Measurements from ENCODE around the gene BTF3.

Gene BTF3

GRCh38 chr5:73525606-73526203 is 27.5 kb downstream of the BTF3 start:
- no peak for DNase-seq

DNA sequence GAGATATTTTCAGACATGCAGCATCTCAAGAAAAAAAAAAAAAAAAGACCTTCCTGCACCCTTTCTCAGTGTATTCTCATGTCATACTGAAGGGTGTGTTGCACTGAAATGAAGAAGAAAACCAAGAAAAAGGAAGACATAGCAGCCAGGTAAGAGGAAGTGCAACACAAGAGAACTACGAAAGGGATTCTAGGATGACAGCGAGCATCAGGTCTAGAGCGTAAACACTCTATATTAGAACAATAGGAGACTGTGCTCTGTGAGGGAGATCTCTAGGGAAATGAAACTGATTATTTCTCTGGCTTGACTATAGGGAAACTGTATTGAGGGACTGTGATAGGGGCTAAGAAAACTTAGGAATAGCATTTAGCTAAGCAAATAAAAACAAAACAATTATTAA is 30.0 kb downstream of the BTF3 start:
- DNase-seq, result no peak

- DNase-seq, result no peak
These were observed 30.8 kb downstream of the BTF3 start for GRCh38 chr5:73529081-73529480.

DNA sequence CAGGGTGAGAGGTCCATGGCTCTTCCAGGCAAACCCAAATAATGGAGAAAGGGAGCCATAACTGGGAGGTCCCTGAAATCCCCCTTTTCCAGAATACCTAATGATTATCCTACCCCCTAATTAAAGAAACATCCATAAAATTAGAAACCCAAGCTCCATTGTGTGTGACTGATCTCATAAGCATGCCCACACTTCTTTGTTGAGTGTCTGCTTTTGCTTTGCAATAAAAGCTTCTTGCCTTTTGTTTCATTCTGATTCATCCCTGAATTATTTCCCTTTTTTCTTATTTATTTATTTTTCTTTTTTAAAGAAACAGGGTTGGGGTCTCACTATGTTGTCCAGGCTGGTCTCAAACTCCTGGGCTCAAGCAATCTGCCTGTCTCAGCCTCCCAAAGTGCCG is 33.1 kb downstream of the BTF3 start:
- no peak for DNase-seq

GRCh38 chr5:73532195-73532594 is 34.0 kb downstream of the BTF3 start:
- DNase-seq, result no peak

DNA sequence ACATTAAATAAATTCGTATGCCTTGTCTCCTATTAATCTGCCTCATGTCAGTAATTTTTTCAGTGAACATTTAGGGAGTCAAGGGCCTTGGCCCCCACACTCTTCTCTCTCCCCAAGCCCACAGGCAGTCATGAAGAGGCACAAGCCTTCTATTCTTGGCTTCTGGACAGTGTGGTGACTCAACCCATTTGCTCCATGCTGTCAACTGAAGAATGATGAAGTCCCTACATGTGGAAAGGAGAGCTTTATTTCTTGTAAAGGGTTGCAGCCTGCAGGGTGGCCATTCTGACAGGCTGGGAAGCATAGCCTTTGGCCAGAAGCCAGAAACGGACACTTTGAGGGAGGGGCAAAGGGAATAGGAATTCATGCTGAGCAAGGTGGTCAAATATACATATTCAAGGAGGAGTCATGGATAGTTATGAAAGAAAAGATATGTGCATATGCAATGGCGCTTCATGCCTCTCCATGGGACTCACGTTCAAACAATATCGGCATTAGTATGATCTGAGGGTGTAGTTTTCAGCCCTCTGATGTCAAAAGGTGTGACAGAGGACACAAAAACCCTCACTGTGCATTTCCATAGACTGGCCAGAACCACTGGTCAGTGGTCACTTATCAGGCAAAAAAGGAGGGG is 35.9 kb downstream of the BTF3 start:
- no peak for DNase-seq

GRCh38 chr5:73534971-73535370 is 36.7 kb downstream of the BTF3 start:
- no peak for DNase-seq

- DNase-seq, result no peak
These were observed 41.5 kb downstream of the BTF3 start for GRCh38 chr5:73539730-73540129.

- no peak for DNase-seq
These were observed 42.0 kb downstream of the BTF3 start for GRCh38 chr5:73540192-73540591.

DNA sequence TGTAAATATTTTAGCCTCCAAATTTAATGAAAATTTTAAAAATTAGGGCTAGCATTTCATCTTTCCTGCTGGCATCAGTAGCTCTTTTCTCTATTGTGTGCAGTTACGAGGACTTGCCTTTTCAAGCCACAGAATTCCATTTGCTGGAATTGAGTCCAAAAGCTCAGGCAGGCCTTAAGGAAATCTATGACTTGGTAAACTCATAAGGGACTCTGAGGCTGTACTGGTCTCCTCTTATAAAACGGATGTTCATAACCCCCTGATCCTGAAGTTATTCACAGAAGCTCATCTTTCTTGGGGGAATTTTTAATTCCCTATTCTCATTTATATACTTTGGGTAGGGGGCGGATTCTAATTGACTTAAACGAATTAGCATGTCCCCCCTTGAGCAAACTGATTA is 43.8 kb downstream of the BTF3 start:
- no peak for DNase-seq

DNA sequence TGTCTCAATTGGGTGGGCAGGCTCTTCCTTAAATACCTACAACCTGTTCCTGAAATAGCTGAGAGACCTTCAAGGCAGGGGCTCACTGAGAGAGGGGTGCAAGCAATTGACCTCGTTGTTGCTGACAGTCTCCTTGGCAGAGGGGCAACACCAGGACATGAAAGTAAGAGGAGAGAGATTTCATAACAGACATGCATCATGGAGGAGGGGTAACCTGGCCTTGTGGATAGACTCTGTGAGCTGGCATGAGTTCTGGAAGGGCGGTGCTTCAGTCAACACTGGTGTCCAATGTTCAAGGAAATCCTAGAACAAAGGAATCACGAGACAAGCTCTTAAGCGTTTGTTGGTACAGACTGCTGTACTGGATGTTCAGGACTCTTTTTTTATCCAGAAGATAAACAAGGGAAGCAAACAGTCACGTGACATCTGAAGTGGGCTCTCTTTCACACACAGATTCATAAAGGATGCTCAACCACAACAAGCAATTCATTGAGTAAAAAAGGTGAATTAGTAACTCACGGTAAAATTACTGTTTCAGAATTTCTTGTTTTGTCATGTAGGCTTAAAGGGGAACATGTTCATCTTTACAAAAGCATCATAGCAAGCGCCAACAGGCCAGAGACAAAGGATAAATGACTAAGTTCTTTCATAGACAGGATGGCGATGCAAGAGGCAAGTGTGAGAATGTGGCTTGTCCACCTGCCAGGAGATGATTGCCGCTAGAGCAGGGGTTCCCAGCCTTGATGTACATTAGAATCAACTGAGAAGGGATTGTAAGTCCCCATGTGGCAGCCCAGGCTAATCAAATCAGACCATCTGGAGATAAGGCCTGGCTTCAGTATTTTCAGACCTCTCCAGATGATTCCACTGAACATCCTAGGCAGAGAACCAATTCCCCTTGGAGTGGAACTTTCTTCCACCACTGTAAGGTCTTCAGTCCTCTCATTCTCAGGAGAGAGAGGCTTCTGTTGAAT is 46.5 kb downstream of the BTF3 start:
- DNase-seq, result no peak

GRCh38 chr5:73545403-73545779 is 47.1 kb downstream of the BTF3 start:
- DNase-seq, result no peak

DNA sequence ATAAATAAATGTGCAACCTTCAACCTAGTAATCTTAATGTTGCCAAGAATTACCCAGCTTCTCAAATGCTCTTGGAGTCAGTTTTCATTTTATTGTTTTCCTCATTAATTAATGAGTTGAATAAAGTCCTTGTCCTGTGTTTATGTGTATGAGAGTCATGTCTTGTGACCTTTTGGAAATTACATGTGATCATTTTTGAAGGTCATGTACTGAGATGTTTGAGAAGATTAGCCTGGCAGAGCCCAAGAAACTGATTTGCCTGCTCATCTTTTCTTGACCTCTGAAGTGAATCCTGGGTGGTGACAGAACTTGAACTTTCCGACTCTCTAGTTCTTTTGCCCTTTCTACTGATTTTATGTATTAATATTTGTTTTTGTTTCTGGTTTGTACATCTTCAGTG is 51.8 kb downstream of the BTF3 start:
- DNase-seq, result no peak

- no peak for DNase-seq
These were observed 54.4 kb downstream of the BTF3 start for GRCh38 chr5:73552642-73553041.

All from AML-193 (cell line).